ENCODE measurements around the gene XYLT1. TPM values are rescaled to one million over a fixed set of nuclear protein-coding genes. Genes with fewer than 3 reads are reported as not detected.

XYLT1 gene
- total RNA-seq, 1 experiment from 2014 or later, result under 0.01 TPM

DNA sequence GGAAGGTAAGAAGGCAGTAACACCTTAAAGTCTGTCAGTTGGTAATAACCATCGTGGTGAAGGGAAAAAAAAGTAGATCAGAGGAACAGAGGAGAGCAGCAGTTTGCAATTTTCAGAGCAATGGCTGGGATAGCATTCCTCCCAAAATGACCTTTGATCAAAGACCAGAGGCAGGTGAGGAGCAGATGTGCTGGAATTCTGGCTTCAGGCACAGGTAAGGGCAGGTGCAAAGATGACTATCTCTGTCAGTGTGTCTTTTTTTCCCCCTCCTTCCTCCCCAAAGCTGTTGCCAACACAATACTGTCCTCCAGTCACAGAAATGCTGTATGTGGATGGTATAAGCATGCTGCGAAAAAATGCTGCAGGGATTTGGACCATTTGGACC is 166.7 kb downstream of the XYLT1 start:
- Histone ChIP-seq H3K4me1 (no peaks in the 10 kb centered on the region), H3K4me3 (no peak overlapping the region), H3K9me3 (replicated peaks) (no peaks in the 10 kb centered on the region), H3K27ac (no peak overlapping the region), H3K27me3 (no peaks in the 10 kb centered on the region), H3K36me3 (no peaks in the 10 kb centered on the region)
- no peak for DNase-seq

DNA sequence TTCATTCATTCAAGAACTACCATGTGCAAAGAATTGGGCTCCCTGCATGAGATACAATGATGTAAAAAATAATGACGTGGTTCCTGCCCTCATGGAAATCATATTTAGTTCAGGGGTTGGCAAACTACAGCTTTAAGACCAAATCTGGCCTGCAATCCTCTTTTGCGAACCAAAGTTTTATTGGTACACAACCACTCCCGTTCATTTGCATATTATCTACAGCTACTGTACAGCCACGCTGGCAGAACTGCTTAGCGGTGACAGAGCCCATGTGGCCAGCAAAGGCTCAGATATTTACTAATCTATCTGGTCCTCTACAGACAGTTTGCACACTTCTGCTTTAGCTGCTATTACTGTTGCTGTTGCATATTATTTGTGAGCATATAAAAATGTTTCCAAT is 167.7 kb downstream of the XYLT1 start:
- Histone ChIP-seq H3K27me3 (no peaks in the 10 kb centered on the region), H3K4me1 (no peaks in the 10 kb centered on the region), H3K27ac (no peak overlapping the region), H3K4me3 (no peak overlapping the region), H3K9me3 (replicated peaks) (no peaks in the 10 kb centered on the region), H3K36me3 (no peaks in the 10 kb centered on the region)
- DNase-seq, result no peak

DNA sequence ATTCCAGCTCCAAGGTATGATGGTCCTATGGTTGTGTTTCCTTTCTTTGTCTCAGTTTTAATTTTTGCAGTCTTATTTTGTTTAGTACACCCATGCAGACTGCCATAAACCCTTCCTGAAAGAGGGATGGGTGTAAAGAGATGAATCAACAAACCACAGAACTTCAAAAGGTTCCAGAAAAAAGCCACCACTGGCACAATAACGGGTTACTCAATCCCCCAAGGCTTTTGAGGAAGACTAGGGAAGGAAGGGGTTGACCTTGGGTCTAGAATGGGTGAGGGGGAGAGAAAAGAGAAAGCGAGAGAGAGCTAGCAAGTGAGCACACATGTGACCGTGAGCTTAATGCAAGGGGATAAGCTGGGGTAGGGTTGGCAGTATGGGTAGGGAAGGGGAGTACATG is 168.1 kb downstream of the XYLT1 start:
- no peaks in the 10 kb centered on the region for H3K36me3 ChIP-seq
- H3K4me3 ChIP-seq, result no peak overlapping the region
- H3K9me3 ChIP-seq (replicated peaks), result no peaks in the 10 kb centered on the region
- no peaks in the 10 kb centered on the region for H3K4me1 ChIP-seq
- no peaks in the 10 kb centered on the region for H3K27me3 ChIP-seq
- DNase-seq, result no peak
- H3K27ac ChIP-seq, result no peak overlapping the region

- Histone ChIP-seq H3K4me3 (no peak overlapping the region), H3K9me3 (replicated peaks) (no peaks in the 10 kb centered on the region), H3K27me3 (no peaks in the 10 kb centered on the region), H3K27ac (no peak overlapping the region), H3K4me1 (no peaks in the 10 kb centered on the region), H3K36me3 (no peaks in the 10 kb centered on the region)
- no peak for DNase-seq
These were observed 168.5 kb downstream of the XYLT1 start for GRCh38 chr16:17302214-17302613.

GRCh38 chr16:17301593-17302135 is 169.1 kb downstream of the XYLT1 start:
- peak in 1 of 2 experiments; percentile 10 for DNase-seq
- Histone ChIP-seq H3K4me1 (no peaks in the 10 kb centered on the region), H3K36me3 (no peaks in the 10 kb centered on the region), H3K27ac (no peak overlapping the region), H3K9me3 (replicated peaks) (no peaks in the 10 kb centered on the region), H3K4me3 (no peak overlapping the region), H3K27me3 (no peaks in the 10 kb centered on the region)

GRCh38 chr16:17301184-17301583 is 169.6 kb downstream of the XYLT1 start:
- Histone ChIP-seq H3K4me3 (no peak overlapping the region), H3K36me3 (no peaks in the 10 kb centered on the region), H3K27ac (no peak overlapping the region), H3K27me3 (no peaks in the 10 kb centered on the region), H3K4me1 (no peaks in the 10 kb centered on the region), H3K9me3 (replicated peaks) (no peaks in the 10 kb centered on the region)
- DNase-seq, result no peak

- Histone ChIP-seq H3K27me3 (no peaks in the 10 kb centered on the region), H3K36me3 (no peaks in the 10 kb centered on the region), H3K27ac (no peak overlapping the region), H3K4me3 (no peak overlapping the region), H3K4me1 (no peaks in the 10 kb centered on the region), H3K9me3 (replicated peaks) (no peaks in the 10 kb centered on the region)
- no peak for DNase-seq
These were observed 171.0 kb downstream of the XYLT1 start for GRCh38 chr16:17299790-17300189.

DNA sequence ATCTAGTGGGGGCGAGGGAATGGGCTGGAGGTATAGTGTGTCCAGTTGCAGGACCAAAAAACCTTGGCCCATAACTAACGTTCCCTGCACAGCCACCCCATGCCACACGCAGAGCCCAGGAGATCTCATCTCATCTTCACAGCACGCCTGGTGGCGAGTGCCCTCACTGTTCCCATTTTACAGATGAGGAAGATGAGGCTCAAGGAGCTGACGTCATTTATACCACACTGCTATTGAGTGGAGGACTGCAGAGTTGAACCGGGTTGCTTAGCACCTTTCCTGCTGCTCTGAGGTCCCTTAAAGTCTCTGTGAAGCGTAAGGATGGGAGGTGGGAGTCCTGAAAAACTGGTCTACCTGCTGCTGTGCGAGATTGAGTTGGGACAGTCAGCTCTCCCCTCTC is 172.5 kb downstream of the XYLT1 start:
- Histone ChIP-seq H3K27ac (no peak overlapping the region), H3K27me3 (no peaks in the 10 kb centered on the region), H3K4me3 (no peak overlapping the region), H3K36me3 (no peaks in the 10 kb centered on the region), H3K4me1 (no peaks in the 10 kb centered on the region), H3K9me3 (replicated peaks) (no peaks in the 10 kb centered on the region)
- no peak for DNase-seq

DNA sequence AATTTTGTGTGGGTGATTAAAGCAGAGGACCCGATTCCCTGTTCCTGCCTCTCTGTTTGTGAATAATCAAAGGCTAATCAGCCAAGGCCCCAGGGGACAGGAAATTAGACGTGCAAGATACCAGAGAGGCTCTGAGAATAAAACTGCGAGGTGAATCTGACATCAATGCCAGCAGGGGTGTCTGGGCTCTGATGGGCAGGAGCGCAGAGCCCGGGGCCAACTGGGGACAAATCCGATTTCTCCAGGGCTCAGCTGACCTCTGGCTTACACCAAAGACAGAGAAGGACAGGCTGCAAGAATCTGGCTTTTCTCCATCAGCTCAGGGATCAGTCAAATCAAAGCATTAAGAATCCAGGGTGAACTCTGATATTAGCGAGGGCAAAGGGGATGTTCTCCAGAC is 174.3 kb downstream of the XYLT1 start:
- no peak overlapping the region for H3K4me3 ChIP-seq
- H3K27me3 ChIP-seq, result no peaks in the 10 kb centered on the region
- no peaks in the 10 kb centered on the region for H3K9me3 ChIP-seq (replicated peaks)
- no peaks in the 10 kb centered on the region for H3K36me3 ChIP-seq
- H3K4me1 ChIP-seq, result no peaks in the 10 kb centered on the region
- no peak for DNase-seq
- no peak overlapping the region for H3K27ac ChIP-seq

DNA sequence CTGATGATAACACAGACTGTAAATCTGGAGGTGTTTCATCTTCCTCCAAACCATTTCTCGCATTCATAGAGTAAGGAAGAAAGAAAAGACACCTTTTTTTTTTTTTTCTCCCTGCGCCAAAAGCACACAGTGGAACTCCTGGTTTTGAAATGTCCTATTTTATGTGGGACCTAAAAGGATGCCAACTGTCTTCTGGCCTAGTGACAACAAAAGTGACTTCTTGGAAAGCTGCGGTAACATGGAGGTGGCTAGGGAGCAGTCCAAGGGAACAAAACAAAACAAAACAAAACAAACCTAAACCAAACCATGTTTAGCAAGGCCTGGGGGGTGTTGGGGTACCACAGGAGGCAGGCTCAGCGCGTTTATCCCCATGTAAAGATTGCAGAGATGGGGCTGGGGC is 174.8 kb downstream of the XYLT1 start:
- Histone ChIP-seq H3K27ac (no peak overlapping the region), H3K4me3 (no peak overlapping the region), H3K36me3 (no peaks in the 10 kb centered on the region), H3K27me3 (no peaks in the 10 kb centered on the region), H3K4me1 (no peaks in the 10 kb centered on the region), H3K9me3 (replicated peaks) (no peaks in the 10 kb centered on the region)
- DNase-seq, result no peak

GRCh38 chr16:17294856-17295255 is 175.9 kb downstream of the XYLT1 start:
- Histone ChIP-seq H3K4me3 (no peak overlapping the region), H3K27me3 (no peaks in the 10 kb centered on the region), H3K27ac (no peak overlapping the region), H3K36me3 (no peaks in the 10 kb centered on the region), H3K4me1 (no peaks in the 10 kb centered on the region), H3K9me3 (replicated peaks) (no peaks in the 10 kb centered on the region)
- no peak for DNase-seq

DNA sequence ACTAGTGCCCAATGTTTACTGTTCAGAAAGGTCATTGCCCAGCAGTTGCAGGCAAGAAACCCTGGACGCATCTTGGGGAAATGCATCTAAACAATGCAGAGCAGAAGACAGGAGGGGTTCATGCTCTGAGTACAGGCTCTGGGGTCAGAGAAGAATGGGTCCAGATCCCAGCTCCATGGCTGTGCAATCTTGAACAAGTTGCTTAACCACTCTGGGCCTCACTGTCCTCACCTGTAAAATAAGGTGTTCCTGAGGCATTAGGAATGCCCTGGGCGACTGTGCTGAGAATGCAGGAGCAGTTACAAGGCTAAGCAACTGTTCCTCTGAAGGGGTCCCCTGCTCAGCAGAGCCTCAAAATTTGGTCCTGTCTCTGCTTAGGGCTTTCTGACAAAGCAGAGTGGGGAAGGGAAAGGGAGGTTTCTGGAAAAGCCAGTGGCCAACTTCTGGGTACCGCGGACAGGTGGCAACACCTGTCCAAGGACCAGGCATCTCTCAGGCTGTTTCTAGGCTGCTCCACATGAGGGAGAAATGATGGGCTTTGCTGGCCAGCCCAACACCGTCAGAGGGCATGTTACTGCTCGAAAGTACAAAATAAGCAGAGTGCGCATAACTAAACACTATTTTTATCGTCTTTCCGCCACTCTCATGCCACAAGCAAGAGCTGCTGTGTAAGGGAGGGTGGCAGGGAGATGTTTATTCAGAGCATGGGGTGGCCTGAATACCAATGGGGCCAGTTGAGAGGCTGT is 176.8 kb downstream of the XYLT1 start:
- Histone ChIP-seq H3K27me3 (no peaks in the 10 kb centered on the region), H3K4me3 (no peak overlapping the region), H3K4me1 (no peaks in the 10 kb centered on the region), H3K9me3 (replicated peaks) (no peaks in the 10 kb centered on the region), H3K36me3 (no peaks in the 10 kb centered on the region), H3K27ac (no peak overlapping the region)
- no peak for DNase-seq

DNA sequence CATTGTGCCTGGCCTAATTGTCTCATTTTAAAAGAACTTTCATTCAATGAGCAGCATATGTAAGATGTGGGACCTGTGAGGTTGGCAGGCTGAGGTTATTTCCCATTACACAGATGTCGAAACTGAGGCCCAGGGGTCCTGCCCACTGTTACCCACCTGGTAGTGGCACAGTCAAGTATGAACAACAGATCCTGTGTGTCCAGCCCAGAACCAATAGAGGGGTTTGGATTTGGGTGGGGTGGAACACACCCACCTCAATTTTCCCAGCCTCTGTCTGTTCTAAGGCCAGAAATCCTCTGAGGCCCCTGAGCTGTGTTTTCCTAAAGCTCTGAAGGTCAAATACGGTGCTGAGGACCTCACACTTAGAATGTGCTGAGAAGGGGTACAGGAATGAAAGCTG is 179.5 kb downstream of the XYLT1 start:
- Histone ChIP-seq H3K27me3 (no peaks in the 10 kb centered on the region), H3K27ac (no peak overlapping the region), H3K4me3 (no peak overlapping the region), H3K4me1 (no peaks in the 10 kb centered on the region), H3K9me3 (replicated peaks) (no peaks in the 10 kb centered on the region), H3K36me3 (no peaks in the 10 kb centered on the region)
- DNase-seq, result no peak

GRCh38 chr16:17289674-17290635 is 180.8 kb downstream of the XYLT1 start:
- H3K4me1 ChIP-seq, result no peaks in the 10 kb centered on the region
- no peak overlapping the region for H3K4me3 ChIP-seq
- no peaks in the 10 kb centered on the region for H3K36me3 ChIP-seq
- H3K9me3 ChIP-seq (replicated peaks), result no peaks in the 10 kb centered on the region
- H3K27ac ChIP-seq, result no peak overlapping the region
- H3K27me3 ChIP-seq, result no peaks in the 10 kb centered on the region
- no peak for DNase-seq

DNA sequence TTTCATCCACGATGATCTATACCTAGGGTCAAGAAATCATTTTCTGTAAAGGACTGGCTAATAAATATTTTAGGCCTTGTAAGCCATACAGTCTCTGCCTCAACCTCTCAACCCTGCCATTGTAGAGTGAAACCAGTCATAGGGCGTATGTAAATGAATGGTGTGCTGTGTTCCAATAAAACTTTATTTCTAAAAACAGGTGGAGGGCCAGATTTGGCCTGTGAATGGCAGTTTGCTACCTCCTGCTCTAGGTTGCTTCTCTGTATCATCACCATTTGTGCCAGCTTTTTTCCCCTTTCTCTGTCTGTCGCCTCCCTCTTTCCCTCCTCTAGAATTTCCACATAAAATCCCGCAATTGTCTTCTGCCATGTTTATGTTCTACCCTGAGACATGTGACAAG is 181.7 kb downstream of the XYLT1 start:
- DNase-seq, result no peak
- Histone ChIP-seq H3K36me3 (no peaks in the 10 kb centered on the region), H3K27ac (no peak overlapping the region), H3K27me3 (no peaks in the 10 kb centered on the region), H3K9me3 (replicated peaks) (no peaks in the 10 kb centered on the region), H3K4me3 (no peak overlapping the region), H3K4me1 (no peaks in the 10 kb centered on the region)
